GM21360 (cell line): ENCODE data around the gene CYP1B1.
"Not testable (repeated sequence)": the region's sequence is repeated elsewhere in the genome, so short reads cannot be mapped to it uniquely, and the experiment has no call there.

Experiments used
- ATAC-seq: cut with Tn5 transposase; IDR thresholded peaks from one replicate; pipeline ENCODE4 v1.9.1; 2021; ENCODE audit warnings: mild to moderate bottlenecking, moderate library complexity; ENCODE audit not compliant: unreplicated experiment

The CYP1B1 gene

GRCh38 chr2:38075507-38076151 is at the start of gene CYP1B1:
Gene CYP1B1, minus strand, starts transcription at chr2:38076151. Its CDS starts 763 bp downstream, at chr2:38075388.
- no peak for ATAC-seq

GRCh38 chr2:38125007-38125406 is 49.1 kb upstream of the CYP1B1 start:
- no peak for ATAC-seq

- ATAC-seq: no peak
These were observed 48.0 kb upstream of the CYP1B1 start for GRCh38 chr2:38123911-38124310.

GRCh38 chr2:38122344-38122743 is 46.4 kb upstream of the CYP1B1 start:
- ATAC-seq: no peak

- ATAC-seq: no peak
These were observed 45.5 kb upstream of the CYP1B1 start for GRCh38 chr2:38121481-38121880.

- no peak for ATAC-seq
These were observed 44.9 kb upstream of the CYP1B1 start for GRCh38 chr2:38120829-38121228.

- no peak for ATAC-seq
These were observed 44.3 kb upstream of the CYP1B1 start for GRCh38 chr2:38120264-38120592.

GRCh38 chr2:38116762-38117161 is 40.8 kb upstream of the CYP1B1 start:
- no peak for ATAC-seq

GRCh38 chr2:38115216-38116032 is 39.5 kb upstream of the CYP1B1 start:
- ATAC-seq: no peak

- ATAC-seq: no peak
These were observed 38.2 kb upstream of the CYP1B1 start for GRCh38 chr2:38113981-38114708.

GRCh38 chr2:38113051-38113450 is 37.1 kb upstream of the CYP1B1 start:
- ATAC-seq: no peak

GRCh38 chr2:38111350-38111749 is 35.4 kb upstream of the CYP1B1 start:
- not testable (repeated sequence) for ATAC-seq

GRCh38 chr2:38109732-38110181 is 33.8 kb upstream of the CYP1B1 start:
- no peak for ATAC-seq

- no peak for ATAC-seq
These were observed 33.2 kb upstream of the CYP1B1 start for GRCh38 chr2:38108907-38109731.

GRCh38 chr2:38107738-38108410 is 31.9 kb upstream of the CYP1B1 start:
- no peak for ATAC-seq

GRCh38 chr2:38106405-38107094 is 30.6 kb upstream of the CYP1B1 start:
- ATAC-seq: no peak

- no peak for ATAC-seq
These were observed 30.0 kb upstream of the CYP1B1 start for GRCh38 chr2:38105922-38106321.

- no peak for ATAC-seq
These were observed 28.6 kb upstream of the CYP1B1 start for GRCh38 chr2:38104598-38104997.

GRCh38 chr2:38100328-38100727 is 24.4 kb upstream of the CYP1B1 start:
- ATAC-seq: no peak
